PFSK-1 (cell line): ENCODE results near the gene INTS14.

Experiments used
- POLR2AphosphoS5 ChIP-seq: IDR thresholded peaks from 2 replicates; pipeline ENCODE4 v1.6.1; 2012; ENCODE audit warnings: low read depth, mild to moderate bottlenecking, control low read depth, low read length, moderate library complexity
- SIN3A ChIP-seq: IDR thresholded peaks from 2 replicates; pipeline ENCODE4 v1.6.1; 2012; ENCODE audit warnings: mild to moderate bottlenecking, low read length, moderate library complexity, borderline replicate concordance; ENCODE audit not compliant: insufficient read depth
- TAF1 ChIP-seq: IDR thresholded peaks from 2 replicates; pipeline ENCODE4 v1.6.1; 2012; ENCODE audit warnings: low read length, control low read depth, borderline replicate concordance; ENCODE audit not compliant: insufficient read depth
- TF ChIP-seq, protein P1 (sequence below), 2 experiments: IDR thresholded peaks; 2 replicates each; pipeline versions ENCODE4 v1.6.1 to v1.8.0; 2011 to 2012; ENCODE audit warnings: low read depth in 2 of 2, low read length in 2 of 2, control low read depth in 1 of 2, inconsistent platforms in 1 of 2, mild to moderate bottlenecking in 1 of 2, moderate library complexity in 1 of 2; ENCODE audit not compliant: insufficient read depth in 1 of 2

DNA sequence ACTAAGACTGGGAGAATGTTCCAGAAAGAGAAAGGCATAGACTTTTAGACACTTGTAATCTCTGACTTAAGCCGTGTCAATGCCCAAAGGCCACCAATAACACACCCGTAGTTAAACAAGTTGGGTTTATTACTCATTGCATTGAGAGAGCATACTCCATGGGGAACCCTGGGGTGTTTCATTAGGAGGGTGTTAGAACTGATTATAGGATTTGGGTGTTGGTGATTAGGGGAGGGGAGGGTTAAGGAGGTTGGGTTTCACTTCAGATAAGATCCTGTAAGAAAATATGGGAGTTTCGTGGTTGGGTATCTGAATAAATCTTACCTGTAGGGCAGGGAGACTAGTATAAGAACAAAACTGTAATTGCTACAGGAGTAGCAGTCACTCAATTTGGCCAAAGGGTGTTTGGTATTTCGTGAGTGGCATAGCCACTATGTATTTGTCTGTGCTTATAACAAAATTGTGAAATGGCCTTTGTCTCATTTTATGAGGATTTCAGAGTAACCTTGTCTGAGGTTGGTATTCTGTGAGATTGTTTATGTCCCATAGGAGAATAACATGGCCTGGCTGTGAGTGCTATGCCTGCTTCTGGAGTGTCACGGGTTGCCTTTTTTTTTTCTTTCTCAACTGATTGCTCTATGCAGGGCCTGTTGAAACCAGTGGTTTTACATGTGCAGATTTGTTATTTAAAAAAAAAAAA lies 77.7 kb downstream of the INTS14 start:
- no peak for TF ChIP-seq TAF1
- no peak for TF ChIP-seq POLR2AphosphoS5
- TF ChIP-seq SIN3A, result no peak
- TF ChIP-seq, protein P1, sequence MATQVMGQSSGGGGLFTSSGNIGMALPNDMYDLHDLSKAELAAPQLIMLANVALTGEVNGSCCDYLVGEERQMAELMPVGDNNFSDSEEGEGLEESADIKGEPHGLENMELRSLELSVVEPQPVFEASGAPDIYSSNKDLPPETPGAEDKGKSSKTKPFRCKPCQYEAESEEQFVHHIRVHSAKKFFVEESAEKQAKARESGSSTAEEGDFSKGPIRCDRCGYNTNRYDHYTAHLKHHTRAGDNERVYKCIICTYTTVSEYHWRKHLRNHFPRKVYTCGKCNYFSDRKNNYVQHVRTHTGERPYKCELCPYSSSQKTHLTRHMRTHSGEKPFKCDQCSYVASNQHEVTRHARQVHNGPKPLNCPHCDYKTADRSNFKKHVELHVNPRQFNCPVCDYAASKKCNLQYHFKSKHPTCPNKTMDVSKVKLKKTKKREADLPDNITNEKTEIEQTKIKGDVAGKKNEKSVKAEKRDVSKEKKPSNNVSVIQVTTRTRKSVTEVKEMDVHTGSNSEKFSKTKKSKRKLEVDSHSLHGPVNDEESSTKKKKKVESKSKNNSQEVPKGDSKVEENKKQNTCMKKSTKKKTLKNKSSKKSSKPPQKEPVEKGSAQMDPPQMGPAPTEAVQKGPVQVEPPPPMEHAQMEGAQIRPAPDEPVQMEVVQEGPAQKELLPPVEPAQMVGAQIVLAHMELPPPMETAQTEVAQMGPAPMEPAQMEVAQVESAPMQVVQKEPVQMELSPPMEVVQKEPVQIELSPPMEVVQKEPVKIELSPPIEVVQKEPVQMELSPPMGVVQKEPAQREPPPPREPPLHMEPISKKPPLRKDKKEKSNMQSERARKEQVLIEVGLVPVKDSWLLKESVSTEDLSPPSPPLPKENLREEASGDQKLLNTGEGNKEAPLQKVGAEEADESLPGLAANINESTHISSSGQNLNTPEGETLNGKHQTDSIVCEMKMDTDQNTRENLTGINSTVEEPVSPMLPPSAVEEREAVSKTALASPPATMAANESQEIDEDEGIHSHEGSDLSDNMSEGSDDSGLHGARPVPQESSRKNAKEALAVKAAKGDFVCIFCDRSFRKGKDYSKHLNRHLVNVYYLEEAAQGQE (IDR thresholded peaks at IDR 0.05; ENCODE audit: insufficient read depth in 1 of 2, low read depth in 2 of 2, low read length in 2 of 2), result no peak
